ENCODE measurements around the gene DBH. TPM values are rescaled to one million over a fixed set of nuclear protein-coding genes. Genes with fewer than 3 reads are reported as not detected.
A peak's percentile ranks its signal among the peaks of the same experiment; 100 is the strongest.

The DBH gene
- total RNA-seq, 1 experiment from 2014 or later = not detected

DNA sequence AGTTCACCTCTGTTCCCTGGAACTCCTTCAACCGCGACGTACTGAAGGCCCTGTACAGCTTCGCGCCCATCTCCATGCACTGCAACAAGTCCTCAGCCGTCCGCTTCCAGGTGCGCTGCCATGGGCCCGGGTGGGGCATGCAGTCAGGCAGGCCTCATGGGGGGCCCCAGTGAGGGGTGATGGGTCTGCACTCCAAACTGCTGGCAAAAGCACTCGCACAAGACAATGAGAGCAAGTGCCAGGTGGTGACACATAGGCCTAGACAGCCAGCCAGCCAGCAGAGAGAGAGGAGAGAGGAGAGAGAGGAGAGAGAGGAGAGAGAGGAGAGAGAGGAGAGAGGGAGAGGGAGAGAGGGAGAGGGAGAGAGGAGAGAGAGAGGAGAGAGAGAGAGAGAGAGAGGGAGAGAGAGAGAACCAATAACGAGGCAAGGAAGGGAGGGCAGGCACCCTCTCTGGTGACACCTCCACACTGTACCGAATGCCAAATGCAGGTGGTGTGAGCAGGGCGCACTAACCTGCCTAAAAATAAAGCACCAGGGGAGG lies 21.0 kb downstream of the DBH start:
- Mint-ChIP-seq H3K27ac (ENCODE audit: low read depth, unreplicated experiment) (no peak overlapping the region), H3K4me1 (ENCODE audit: insufficient read depth, unreplicated experiment) (peaks cover 13% of the 10 kb centered on the region), H3K36me3 (ENCODE audit: insufficient read depth, unreplicated experiment) (no peaks in the 10 kb centered on the region), H3K27me3 (ENCODE audit: insufficient read depth, unreplicated experiment) (peaks cover 91% of the 10 kb centered on the region), H3K4me3 (ENCODE audit: unreplicated experiment) (no peak overlapping the region), H3K9me3 (ENCODE audit: unreplicated experiment) (no peaks in the 10 kb centered on the region)
- CTCF ChIA-PET = interaction anchor here (0.7 kb wide), 1 partner anchor 1941 kb away, joined by 4 read pairs; no protein-coding TSS in a partner anchor
- intact Hi-C loops (cut with micrococcal nuclease) = no loop called here
- POLR2A ChIA-PET = interaction anchor here (0.7 kb wide), 1 partner anchor 26 kb away, joined by 3 read pairs; no protein-coding TSS in a partner anchor
- TF ChIP-seq, protein P1, sequence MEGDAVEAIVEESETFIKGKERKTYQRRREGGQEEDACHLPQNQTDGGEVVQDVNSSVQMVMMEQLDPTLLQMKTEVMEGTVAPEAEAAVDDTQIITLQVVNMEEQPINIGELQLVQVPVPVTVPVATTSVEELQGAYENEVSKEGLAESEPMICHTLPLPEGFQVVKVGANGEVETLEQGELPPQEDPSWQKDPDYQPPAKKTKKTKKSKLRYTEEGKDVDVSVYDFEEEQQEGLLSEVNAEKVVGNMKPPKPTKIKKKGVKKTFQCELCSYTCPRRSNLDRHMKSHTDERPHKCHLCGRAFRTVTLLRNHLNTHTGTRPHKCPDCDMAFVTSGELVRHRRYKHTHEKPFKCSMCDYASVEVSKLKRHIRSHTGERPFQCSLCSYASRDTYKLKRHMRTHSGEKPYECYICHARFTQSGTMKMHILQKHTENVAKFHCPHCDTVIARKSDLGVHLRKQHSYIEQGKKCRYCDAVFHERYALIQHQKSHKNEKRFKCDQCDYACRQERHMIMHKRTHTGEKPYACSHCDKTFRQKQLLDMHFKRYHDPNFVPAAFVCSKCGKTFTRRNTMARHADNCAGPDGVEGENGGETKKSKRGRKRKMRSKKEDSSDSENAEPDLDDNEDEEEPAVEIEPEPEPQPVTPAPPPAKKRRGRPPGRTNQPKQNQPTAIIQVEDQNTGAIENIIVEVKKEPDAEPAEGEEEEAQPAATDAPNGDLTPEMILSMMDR (IDR thresholded peaks at IDR 0.05; ENCODE audit: unreplicated experiment) = no peak
- no peak for DNase-seq (ENCODE audit: unreplicated experiment)
- no TSS peak for BruUV-seq (replicated peaks)

DNA sequence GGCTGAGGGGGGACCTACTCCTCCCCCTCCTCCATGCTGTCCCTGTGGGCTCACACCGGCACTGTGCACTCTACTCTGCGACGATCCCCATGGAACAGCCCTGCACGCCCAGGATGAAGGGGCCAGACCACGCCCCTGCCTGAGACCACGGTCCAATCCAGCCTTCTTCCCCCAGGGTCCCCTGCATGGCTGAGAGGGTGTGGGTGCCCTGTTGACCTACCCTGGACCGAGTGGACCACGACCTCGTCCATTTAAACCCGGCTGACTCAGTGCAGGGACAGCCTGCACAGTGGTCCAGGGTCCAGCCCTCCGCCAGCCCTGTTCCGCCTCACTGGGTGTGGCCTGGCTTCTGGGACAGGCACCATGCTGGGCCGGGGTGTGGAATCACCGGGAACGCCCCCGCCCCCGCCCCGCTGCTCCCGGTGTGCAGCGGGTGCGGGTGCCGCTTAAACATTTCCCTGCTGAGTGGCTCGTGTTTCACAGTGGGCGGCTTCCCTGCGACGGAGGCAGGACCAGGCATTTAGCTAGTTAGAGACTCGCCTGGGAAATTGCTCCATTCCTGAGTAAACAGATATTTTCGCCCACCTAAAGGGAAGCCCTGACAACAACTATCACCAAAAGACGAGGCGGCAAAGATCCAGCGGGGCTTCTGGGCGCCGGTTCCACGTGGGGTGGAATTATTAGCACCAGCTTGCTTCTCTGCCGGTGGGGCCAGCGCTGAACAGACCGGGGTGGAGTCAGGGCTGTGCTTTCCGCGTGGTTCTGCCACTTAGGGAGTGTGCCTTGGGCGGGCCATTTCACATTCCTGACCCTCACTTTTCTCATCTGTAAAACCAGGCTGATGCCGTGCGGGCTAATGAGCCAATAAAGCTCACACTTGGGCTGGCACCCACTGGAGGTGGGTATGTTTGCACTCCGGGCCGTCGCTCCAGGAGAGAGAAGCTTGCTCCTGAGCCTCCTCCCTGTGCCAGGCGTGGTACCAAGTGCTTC lies 22.6 kb downstream of the DBH start:
- ChIA-PET POLR2A (no interaction called here), CTCF (no interaction called here)
- no peak overlapping the region for H3K27ac Mint-ChIP-seq (ENCODE audit: low read depth, unreplicated experiment)
- peaks cover 13% of the 10 kb centered on the region for H3K4me1 Mint-ChIP-seq (ENCODE audit: insufficient read depth, unreplicated experiment)
- peak overlapping the region; percentile 45 for H3K4me3 Mint-ChIP-seq (ENCODE audit: unreplicated experiment)
- peak; percentile 53 for DNase-seq (ENCODE audit: unreplicated experiment)
- no TSS peak for BruUV-seq (replicated peaks)
- H3K36me3 Mint-ChIP-seq (ENCODE audit: insufficient read depth, unreplicated experiment) = no peaks in the 10 kb centered on the region
- H3K27me3 Mint-ChIP-seq (ENCODE audit: insufficient read depth, unreplicated experiment) = peaks cover 87% of the 10 kb centered on the region
- intact Hi-C loops (cut with micrococcal nuclease) = no loop called here
- H3K9me3 Mint-ChIP-seq (ENCODE audit: unreplicated experiment) = no peaks in the 10 kb centered on the region
- TF ChIP-seq, protein P1 (IDR thresholded peaks at IDR 0.05; ENCODE audit: unreplicated experiment) = no peak

DNA sequence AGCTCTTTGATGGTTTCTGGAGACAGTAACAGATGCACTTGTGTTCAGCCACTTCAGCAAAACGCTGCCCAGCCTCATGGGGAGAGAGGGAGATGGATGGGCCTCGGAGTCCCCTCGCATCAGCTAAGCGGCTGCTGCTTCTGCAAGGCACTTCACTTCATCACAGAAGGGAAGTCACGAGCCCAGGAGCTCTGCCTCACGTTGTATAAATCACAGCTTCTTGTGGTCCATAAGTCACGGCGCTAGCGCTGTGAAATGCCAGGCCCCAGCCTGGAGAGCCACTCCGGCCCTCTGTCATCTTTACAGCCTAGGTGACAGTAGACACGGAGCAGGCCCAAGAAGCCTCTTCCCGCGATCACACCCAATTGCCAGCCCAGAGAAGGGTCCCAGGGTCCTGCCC lies 23.4 kb downstream of the DBH start:
- Mint-ChIP-seq H3K4me1 (ENCODE audit: insufficient read depth, unreplicated experiment) (peaks cover 13% of the 10 kb centered on the region), H3K9me3 (ENCODE audit: unreplicated experiment) (no peaks in the 10 kb centered on the region), H3K4me3 (ENCODE audit: unreplicated experiment) (no peak overlapping the region), H3K27ac (ENCODE audit: low read depth, unreplicated experiment) (no peak overlapping the region), H3K27me3 (ENCODE audit: insufficient read depth, unreplicated experiment) (peaks cover 79% of the 10 kb centered on the region), H3K36me3 (ENCODE audit: insufficient read depth, unreplicated experiment) (no peaks in the 10 kb centered on the region)
- TF ChIP-seq, protein P1 (IDR thresholded peaks at IDR 0.05; ENCODE audit: unreplicated experiment) = no peak
- intact Hi-C loops (cut with micrococcal nuclease) = no loop called here
- ChIA-PET CTCF (no interaction called here), POLR2A (no interaction called here)
- no peak for DNase-seq (ENCODE audit: unreplicated experiment)
- no TSS peak for BruUV-seq (replicated peaks)

DNA sequence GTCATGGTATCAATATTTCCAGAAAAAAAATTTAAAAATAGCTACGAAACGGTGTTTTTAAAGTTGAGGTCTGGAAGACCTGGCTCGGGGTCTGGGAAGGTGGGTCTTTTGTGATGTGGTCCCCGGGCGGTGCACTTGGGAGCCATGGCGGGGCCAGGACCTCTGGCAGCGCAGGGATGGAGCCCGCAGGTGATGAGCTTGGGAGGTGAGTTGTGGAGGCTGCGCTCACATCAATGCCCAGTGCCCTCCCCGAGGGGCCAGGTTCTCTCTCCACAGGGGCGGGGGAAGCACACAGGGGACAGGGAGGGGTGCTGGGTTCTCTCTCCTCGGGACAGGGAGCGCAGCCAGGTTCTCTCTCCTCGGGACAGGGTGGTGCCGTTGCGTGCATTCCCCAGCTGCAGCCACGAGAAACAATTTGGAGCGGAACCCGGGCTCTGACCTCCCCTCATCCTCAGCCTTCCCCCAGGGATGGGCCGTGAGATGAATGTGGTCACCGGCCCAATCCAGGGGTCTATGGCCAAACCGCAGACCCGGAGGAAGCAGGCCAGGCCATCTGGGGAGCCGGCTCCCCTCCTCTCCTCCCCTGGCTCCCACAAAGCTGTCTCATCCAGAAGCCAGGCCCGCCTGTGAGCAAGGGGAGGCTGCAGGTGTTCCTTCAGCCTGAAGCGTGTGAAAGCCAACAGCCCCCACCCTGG lies 25.8 kb downstream of the DBH start:
- BruUV-seq (replicated peaks) = no TSS peak
- Mint-ChIP-seq H3K27me3 (ENCODE audit: insufficient read depth, unreplicated experiment) (peaks cover 54% of the 10 kb centered on the region), H3K27ac (ENCODE audit: low read depth, unreplicated experiment) (no peak overlapping the region), H3K9me3 (ENCODE audit: unreplicated experiment) (no peaks in the 10 kb centered on the region), H3K4me3 (ENCODE audit: unreplicated experiment) (no peak overlapping the region), H3K36me3 (ENCODE audit: insufficient read depth, unreplicated experiment) (no peaks in the 10 kb centered on the region), H3K4me1 (ENCODE audit: insufficient read depth, unreplicated experiment) (peaks cover 13% of the 10 kb centered on the region)
- intact Hi-C loops (cut with micrococcal nuclease) = no loop called here
- CTCF ChIA-PET = no interaction called here
- POLR2A ChIA-PET = no interaction called here
- TF ChIP-seq, protein P1 (IDR thresholded peaks at IDR 0.05; ENCODE audit: unreplicated experiment) = no peak
- no peak for DNase-seq (ENCODE audit: unreplicated experiment)

All from MCF 10A (cell line).